A204.1 (cell line): Measurements from ENCODE around the gene PLN.

Experiments used
- FAIRE-seq: peaks from 2 replicates; lab custom pipeline; 2012; peaks lifted over from hg19 to GRCh38; lab: Jason Lieb, UNC

The PLN gene

GRCh38 chr6:118548136-118548535, at the start of gene PLN:
TSS of gene PLN (plus strand) at chr6:118548296. CDS start at chr6:118558922, 10,626 bp downstream.
- no peak for FAIRE-seq

DNA sequence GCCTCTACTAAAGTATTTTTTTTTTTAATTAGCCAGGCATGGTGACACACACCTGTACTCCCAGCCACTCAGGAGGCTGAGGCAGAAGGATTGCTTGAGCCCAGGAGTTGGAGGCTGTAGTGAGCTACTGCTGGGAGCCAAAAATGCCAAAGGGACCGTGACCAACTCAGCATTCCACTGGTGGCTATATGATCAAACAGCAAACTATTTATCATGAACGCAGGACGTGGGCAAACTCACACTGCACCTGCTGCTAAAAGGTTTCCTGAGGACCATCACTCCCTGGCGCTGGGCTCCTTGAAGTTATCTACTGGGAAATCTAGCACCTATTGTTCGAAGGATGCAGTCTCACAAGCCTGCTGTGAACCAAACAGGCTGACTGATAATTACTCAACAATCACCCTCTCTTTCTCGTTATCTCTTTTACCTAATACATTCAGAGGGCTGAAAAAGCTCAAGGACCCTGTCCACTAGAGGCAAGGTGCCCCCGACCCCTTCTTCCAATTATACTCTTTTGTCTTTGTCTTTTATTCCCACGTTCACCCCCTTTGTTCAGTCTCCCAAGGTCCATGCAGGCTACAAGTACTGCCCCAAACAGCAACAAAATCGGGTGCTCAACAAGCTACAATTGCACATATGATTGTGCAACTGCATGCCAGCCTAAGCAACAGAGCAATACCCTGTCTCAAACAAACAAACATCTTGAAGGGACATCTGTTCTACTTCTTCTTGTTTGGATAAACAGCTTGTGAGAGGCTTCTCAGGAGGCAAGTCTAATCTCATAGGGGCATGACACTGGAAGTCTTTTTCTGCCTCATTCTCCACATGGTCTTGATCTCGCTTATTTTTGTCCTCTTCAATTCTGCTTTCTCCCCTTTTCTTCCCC, 47.7 kb upstream of the PLN start:
- FAIRE-seq = no peak

DNA sequence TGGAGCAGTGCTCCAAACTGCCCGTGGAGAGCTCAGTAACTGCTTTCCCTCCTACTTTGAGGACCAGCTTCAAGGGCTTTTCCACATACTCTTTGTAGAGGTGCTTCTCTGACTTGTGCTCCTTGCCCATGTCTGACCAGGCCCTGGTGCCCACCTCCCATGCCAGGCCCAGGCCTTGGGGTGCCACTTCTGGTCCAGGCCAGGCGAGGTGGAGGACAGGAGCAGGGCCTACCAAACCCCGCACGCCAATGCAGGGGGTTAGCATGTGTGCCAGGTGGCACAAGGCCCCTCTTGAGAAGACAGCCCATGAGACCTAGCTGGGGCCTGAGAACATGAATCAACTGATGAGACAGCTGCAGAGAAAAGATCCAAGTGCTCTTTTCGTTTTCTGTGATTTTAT, 47.0 kb upstream of the PLN start:
- FAIRE-seq = no peak

GRCh38 chr6:118501765-118502164, 46.3 kb upstream of the PLN start:
- no peak for FAIRE-seq

DNA sequence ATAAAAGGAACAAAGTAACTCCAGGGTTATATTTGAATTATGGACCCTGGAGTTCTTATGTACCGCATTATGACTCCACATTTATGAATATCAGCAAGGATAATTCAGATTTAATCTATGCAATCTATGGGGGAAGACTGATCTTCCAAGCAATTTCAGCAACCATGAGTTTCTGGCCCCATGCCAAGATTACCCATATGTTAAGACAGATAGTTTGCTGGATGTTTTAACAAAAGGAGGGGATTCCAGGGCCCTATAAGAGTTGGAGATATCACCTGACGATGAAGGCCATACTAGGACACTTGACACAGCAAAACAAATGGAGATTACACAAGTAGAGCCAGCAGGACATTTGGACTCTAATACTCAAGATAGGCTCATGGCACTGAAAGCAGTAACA, 45.9 kb upstream of the PLN start:
- FAIRE-seq = no peak

- no peak for FAIRE-seq
Observed at GRCh38 chr6:118504611-118505010, 43.5 kb upstream of the PLN start.

DNA sequence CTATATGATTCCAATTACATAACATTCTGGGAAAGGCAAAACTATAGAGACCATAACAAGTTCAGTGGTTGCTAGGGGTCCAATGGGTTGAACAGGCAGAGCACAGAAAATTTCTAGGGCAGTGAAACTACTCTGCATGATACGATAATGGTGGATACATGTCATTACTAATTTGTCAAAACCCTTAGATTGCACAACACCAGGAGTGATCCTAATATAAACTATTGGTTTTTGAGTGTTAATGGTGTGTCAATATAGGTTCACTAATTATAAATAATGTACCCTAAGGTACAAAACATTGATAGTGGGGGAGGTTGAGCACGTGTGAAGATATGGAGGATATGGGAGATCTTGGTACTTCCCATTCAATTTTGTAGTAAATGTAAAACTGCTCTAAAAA, 42.4 kb upstream of the PLN start:
- no peak for FAIRE-seq

DNA sequence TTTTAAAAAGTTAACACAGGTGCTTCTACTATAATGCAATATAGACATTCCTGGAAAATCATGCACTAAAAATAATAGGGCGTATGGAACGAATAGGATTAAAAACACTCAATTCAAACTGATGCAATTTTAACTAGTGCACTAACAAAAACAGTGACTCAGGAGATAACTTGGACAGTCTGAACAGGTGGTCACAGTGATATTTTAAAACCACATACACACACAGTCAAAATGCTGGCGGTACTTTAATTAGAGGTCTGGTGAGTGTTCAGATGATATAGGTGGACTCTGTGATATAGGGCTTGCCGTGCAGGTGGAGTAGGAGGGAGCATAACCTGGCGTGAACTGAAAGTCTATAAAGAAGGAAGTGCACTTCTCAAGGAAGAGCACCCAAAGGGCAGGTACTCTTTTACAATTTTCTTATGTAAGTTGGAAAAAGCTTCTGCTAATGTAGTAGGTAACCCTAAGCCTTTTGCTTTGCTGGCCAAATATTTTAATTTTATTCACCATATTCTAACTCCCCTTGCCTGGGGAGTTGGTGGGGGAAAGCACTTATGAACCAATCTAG, 41.9 kb upstream of the PLN start:
- FAIRE-seq = no peak

- FAIRE-seq = no peak
Observed at GRCh38 chr6:118507636-118508035, 40.5 kb upstream of the PLN start.

- FAIRE-seq = peak; percentile 94
Observed at GRCh38 chr6:118509009-118509617, 39.0 kb upstream of the PLN start.

GRCh38 chr6:118511930-118512715, 36.0 kb upstream of the PLN start:
- FAIRE-seq = no peak

- no peak for FAIRE-seq
Observed at GRCh38 chr6:118514689-118515088, 33.4 kb upstream of the PLN start.

DNA sequence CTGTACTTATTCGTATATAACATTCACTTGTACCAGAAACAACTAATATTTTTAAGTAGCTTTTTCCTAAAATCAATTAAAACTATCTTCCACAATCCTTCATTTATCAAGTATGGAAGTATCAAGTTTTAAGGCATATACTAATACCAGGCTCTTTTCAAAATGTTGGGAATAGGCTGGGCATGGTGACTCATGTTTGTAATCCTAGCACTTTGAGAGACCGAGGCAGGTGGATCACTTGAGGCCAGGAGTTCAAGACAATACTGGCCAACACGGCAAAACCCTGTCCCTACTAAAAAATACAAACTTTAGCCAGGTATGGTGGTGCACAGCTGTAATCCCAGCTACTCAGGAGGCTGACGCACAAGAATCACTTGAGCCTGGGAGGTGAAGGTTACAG, 25.7 kb upstream of the PLN start:
- FAIRE-seq = no peak

DNA sequence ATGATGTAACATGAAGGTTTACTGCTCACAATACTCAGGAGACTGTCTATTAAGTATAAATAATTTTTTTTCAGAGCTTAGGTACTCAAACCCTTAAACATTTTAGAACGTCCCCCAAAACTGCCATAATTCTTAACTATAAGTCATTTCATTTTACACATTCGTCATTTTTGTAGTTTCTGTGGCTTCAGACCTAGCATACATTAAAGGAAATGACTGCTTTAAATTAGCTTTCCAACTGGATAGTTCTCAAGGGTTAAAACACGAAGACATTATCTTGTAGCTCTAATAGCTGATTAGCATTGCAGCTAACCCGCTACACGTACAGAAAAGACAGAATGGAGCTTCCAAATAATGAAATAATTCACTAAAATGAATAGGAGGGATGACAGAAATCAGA, 24.9 kb upstream of the PLN start:
- no peak for FAIRE-seq

DNA sequence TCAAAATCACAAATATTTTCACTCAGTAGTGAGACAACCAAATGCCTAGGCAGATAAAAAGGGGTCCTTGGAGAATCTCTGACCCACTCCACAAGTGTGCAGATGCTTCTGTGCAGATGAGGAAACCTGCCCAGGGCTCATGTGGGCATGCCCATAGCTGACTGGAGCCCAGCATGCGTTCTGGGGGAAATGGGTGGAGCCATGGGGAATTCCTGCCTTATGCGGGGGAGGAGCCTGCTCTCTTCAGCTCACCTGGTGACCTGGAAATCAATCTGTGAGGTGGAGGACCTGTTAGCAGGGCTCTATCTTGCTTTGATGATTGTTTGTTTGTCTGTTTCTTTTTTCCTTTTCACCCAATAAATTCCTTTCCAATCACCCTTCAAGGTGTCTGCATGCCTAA, 23.4 kb upstream of the PLN start:
- FAIRE-seq = no peak

GRCh38 chr6:118525913-118526780, 21.9 kb upstream of the PLN start:
- no peak for FAIRE-seq

- FAIRE-seq = no peak
Observed at GRCh38 chr6:118528129-118528528, 20.0 kb upstream of the PLN start.

- no peak for FAIRE-seq
Observed at GRCh38 chr6:118529756-118530155, 18.3 kb upstream of the PLN start.

GRCh38 chr6:118530942-118531341, 17.2 kb upstream of the PLN start:
- no peak for FAIRE-seq

GRCh38 chr6:118535176-118535844, 12.8 kb upstream of the PLN start:
- no peak for FAIRE-seq

GRCh38 chr6:118536478-118536877, 11.6 kb upstream of the PLN start:
- FAIRE-seq = no peak
